Measurements from ENCODE around the gene GSTM2.
"Not testable (repeated sequence)": the region's sequence is repeated elsewhere in the genome, so short reads cannot be mapped to it uniquely, and the experiment has no call there.

GSTM2 gene

GRCh38 chr1:109678637-109679036, 10.8 kb downstream of the GSTM2 start:
- not testable (repeated sequence) for DNase-seq (ENCODE audit: low read depth)

GRCh38 chr1:109684777-109685176, 16.9 kb downstream of the GSTM2 start:
- not testable (repeated sequence) for DNase-seq (ENCODE audit: low read depth)

GRCh38 chr1:109685399-109685798, 17.5 kb downstream of the GSTM2 start:
- DNase-seq (ENCODE audit: low read depth), result not testable (repeated sequence)

GRCh38 chr1:109685890-109686289, 18.0 kb downstream of the GSTM2 start:
- not testable (repeated sequence) for DNase-seq (ENCODE audit: low read depth)

- not testable (repeated sequence) for DNase-seq (ENCODE audit: low read depth)
Observed at GRCh38 chr1:109687109-109687508, 19.3 kb downstream of the GSTM2 start.

- DNase-seq (ENCODE audit: low read depth), result no peak
Observed at GRCh38 chr1:109687641-109688499, 20.0 kb downstream of the GSTM2 start, which contains the start of gene GSTM1. Gene GSTM1 (plus strand): TSS chr1:109687817. CDS start chr1:109687874, 57 bp downstream.

- DNase-seq (ENCODE audit: low read depth), result no peak
Observed at GRCh38 chr1:109689844-109690405, 22.1 kb downstream of the GSTM2 start.

GRCh38 chr1:109691759-109692158, 23.9 kb downstream of the GSTM2 start:
- DNase-seq (ENCODE audit: low read depth), result no peak

- not testable (repeated sequence) for DNase-seq (ENCODE audit: low read depth)
Observed at GRCh38 chr1:109694400-109694799, 26.5 kb downstream of the GSTM2 start.

GRCh38 chr1:109695138-109695537, 27.3 kb downstream of the GSTM2 start:
- DNase-seq (ENCODE audit: low read depth), result not testable (repeated sequence)

GRCh38 chr1:109697066-109697465, 29.2 kb downstream of the GSTM2 start:
- no peak for DNase-seq (ENCODE audit: low read depth)

GRCh38 chr1:109697861-109698260, 30.0 kb downstream of the GSTM2 start:
- not testable (repeated sequence) for DNase-seq (ENCODE audit: low read depth)

- not testable (repeated sequence) for DNase-seq (ENCODE audit: low read depth)
Observed at GRCh38 chr1:109702940-109703339, 35.1 kb downstream of the GSTM2 start.

- DNase-seq (ENCODE audit: low read depth), result no peak
Observed at GRCh38 chr1:109704173-109704572, 36.3 kb downstream of the GSTM2 start.

GRCh38 chr1:109705411-109705810, 37.6 kb downstream of the GSTM2 start:
- DNase-seq (ENCODE audit: low read depth), result no peak

- DNase-seq (ENCODE audit: low read depth), result not testable (repeated sequence)
Observed at GRCh38 chr1:109708949-109709348, 41.1 kb downstream of the GSTM2 start.

GRCh38 chr1:109709822-109710221, 42.0 kb downstream of the GSTM2 start:
- not testable (repeated sequence) for DNase-seq (ENCODE audit: low read depth)

- not testable (repeated sequence) for DNase-seq (ENCODE audit: low read depth)
Observed at GRCh38 chr1:109711593-109712320, 43.9 kb downstream of the GSTM2 start, which contains the start of gene GSTM5. Gene GSTM5 (plus strand): TSS chr1:109712251. CDS start chr1:109712313, 62 bp downstream.

GRCh38 chr1:109712321-109712864, 44.5 kb downstream of the GSTM2 start:
- no peak for DNase-seq (ENCODE audit: low read depth)

- DNase-seq (ENCODE audit: low read depth), result no peak
Observed at GRCh38 chr1:109713636-109714035, 45.8 kb downstream of the GSTM2 start.

GRCh38 chr1:109714661-109715372, 47.0 kb downstream of the GSTM2 start:
- no peak for DNase-seq (ENCODE audit: low read depth)
